Retina (tissue), 1 donor: Measurements from ENCODE around the gene SPA17.
A peak's percentile ranks its signal among the peaks of the same experiment; 100 is the strongest.

ENCODE experiments used
- DNase-seq: peaks from one replicate; pipeline ENCODE4 v3.0.0-alpha.2; 2016

Gene SPA17

DNA sequence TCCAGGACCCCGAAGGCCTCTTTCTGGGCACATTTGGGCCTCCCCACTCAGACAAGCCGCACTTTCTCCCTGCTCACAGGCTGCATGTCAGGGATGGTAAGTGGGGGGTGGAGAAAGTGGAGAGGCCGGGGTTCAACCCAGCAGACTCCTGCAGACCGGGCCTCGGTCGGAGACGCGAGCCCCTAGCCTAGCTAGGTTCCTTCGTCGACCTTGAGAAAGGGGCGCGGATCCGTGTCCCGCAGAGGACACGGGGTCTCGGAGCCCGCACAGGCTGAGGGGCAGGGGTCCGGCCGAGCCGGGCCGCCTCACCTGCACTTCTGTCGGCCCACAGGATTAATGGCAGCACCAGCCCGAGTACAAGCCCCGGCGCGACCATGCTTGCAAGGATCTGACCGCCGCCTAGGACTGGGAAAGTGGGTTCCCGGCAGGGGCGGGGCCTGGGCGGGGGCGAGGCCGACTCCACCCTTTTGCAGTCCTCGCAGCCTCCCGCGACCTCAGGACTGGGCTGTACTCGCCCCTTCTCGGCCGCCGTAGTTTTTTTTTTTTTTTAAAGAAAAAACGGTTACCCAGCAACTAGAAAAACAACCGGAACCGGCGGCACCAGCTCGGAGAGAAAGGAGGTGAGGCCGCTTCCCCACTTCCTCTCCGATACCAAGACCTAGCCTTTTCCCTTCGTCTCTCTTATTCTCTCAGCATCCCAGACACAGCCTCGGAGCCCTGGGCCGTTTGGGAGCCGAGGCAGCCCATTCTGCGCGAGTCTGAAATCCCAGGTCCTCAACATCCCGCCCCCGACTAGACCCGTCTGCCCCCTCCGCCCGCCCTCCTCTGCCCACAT, at the start of gene SPA17, which contains the start of gene SIAE:
Gene SPA17, plus strand, starts transcription at position 572 of the 835 bp plus-strand sequence. CDS start 1,361 bp downstream, outside the sequence.
Gene SIAE, minus strand, starts transcription at position 407 of the 835 bp plus-strand sequence. Its CDS starts 31 bp downstream, at position 376.
- peak; percentile 98 for DNase-seq

DNA sequence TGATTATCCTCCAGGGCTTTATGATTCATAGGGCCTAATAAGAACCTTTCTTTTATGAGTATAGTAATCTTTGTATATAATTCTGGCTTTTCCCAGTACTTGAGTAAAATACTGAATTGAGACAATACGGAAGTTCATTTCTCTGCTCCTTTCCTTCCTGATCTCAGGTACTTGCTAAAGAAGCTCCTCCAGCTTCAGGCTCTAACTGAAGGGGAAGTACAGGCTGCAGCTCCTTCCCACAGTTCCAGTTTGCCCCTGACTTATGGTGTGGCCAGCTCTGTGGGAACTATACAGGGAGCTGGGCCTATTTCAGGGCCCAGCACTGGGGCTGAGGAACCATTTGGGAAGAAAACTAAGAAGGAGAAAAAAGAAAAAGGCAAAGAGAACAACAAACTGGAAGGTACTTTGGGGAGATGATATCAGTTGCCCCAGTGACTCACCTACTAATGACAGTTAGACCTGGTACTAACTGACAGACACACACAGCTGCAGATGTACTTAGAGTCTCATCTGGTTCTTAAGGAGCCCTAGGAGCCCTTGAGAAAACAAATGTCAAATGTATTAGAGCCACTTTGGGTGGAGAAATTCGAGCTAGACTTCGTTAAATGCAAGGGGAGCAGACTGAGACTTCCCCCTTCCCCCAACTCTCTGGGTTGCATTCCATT, 48.1 kb upstream of the SPA17 start:
- no peak for DNase-seq

DNA sequence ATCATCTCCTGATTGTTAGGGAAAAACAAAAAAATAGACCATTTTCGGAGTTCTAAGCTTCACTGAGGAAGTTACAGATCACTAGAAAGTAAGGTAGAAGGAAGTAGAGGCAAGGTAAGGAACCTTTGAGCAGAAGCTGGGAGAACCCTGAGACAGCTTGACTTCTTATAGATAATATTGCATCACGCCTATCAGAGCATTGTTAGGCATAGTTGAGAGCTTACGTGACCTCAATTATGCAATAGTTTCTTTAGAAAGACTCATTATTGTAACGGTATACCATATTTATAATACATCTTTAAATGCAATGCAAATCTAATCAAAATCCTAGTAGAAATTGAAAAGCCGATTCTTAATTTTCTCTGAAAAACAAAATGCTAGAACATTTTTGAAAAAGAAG, 46.2 kb upstream of the SPA17 start:
- no peak for DNase-seq

DNA sequence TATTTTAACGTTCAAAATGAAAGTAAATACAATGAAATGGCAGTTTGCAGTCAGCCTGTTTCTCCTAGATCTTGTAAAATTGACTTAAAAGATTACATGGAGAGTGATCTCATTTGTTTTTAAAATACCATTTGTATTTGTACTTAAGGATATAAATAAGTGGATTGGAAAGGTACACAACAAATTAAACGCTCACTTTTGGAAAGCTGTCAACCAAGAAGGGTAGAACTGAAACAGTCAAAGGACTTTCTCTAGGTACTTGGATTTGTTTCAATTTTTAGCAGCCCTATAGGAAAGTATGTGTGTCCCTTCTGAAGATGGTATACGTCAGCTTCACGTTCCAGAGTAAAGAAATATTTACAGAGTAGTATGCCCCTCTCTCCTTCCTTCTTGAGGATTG, 43.7 kb upstream of the SPA17 start:
- DNase-seq: no peak

DNA sequence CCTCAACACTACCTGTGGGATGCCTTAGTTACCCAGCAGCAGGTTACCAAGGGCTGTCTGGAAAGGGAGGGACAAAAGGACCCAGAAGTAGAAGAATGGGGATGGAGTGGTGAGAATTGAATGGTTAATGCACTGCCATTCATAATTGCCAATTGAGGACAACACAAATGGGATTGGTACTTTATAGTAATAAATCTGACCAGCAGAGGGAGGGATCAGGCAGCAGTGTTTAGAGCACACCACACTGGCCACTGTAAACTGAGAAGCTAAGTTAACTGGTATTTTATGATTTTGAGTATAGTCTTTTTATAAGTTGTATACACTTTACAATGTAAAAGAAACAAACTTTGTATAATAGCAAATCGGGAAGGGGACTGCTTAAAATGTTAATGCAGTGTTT, 40.3 kb upstream of the SPA17 start:
- DNase-seq: no peak

DNA sequence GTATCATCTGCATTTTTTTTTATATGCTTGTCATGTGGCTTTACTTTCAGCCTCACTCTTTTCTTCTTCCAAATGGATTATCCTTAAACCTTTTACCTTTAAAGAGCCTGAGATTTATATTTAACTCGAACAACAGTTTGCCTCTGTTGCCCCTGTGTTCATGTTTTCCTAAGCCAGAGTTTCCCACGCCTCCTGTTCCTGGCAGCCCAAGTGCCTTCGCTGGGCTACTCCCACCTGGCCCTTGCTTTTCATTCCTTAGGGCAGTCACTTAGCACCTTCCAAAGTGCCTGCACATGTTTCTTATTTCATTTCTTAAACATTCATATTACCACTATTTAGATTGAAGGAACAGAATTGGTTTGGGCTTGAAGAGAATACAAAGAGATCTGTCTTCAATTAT, 37.8 kb upstream of the SPA17 start:
- no peak for DNase-seq

DNA sequence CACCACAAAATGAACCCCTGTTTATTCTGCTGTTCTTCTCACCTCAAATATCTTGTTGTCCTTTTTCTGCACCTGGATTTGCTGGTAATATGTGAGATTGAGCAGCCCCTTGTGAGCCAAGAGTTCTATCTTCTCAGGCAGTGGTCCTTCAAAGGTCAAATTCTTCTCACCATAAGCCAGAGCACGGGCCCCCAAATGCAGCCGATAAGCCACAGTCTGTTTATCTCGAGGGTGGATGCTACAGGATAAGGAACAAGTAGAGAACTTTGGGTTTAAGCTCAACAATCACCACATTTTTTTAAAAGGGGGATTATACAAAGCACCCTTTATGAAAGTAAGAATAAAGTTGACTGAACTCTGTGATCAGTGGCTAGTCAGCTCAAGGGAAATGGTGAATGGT, 35.2 kb upstream of the SPA17 start:
- DNase-seq: no peak

DNA sequence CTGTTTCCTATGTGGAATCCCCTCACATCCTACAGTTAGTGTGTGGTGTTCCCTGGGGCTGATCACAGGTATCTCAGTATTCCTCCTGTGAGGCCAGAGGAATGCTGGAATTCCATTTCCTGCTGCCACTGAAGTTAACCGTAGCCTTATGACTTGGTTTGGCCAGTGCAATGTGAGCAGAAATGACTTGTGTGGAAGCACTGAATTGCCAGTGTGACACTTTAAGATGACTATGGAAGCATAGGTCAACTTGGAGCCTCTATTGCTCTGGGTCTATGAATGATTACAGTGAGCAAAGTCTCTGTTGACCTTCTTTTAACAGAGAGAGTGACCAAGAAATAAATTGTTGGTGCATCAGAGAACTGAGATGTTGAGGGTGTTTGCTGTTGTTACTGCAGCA, 34.5 kb upstream of the SPA17 start:
- DNase-seq: no peak

DNA sequence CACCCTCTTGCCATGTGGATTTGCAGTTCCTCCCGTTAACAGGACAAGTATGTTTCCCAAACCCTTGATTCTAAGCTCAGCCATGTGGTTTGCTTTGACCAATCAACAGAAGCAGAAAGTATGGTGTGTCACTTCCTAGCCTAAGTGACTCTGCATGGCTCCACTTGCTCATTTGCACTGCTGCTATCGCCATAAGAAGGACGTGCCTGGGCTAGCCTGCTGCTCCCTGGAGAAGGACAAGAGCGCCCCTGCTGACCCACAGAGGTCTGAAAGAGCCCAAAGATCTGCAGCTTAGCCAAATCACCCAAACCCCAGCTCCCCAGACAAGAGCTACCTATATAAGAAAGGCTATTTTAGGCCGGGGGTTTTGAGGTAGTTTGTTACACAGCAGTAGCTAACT, 33.0 kb upstream of the SPA17 start:
- no peak for DNase-seq

DNA sequence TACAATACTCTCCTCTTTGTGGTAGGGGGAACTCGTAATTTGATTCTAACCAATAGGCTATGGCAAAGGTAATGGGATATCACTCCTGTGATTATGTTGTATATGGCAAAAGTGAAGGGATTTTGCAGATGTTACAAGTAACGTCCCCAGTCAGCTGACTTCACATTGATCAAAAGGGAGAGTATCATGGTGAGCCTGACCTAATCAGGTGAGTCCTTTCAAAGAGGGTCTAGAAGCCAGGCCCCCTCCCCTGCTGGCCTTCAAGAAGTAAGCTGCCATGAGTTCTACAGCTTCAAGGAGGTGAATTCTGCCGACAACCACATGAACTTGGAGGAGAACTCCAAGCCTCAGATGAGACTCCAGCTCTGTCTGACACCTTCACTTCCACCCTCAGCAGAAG, 31.1 kb upstream of the SPA17 start:
- no peak for DNase-seq

DNA sequence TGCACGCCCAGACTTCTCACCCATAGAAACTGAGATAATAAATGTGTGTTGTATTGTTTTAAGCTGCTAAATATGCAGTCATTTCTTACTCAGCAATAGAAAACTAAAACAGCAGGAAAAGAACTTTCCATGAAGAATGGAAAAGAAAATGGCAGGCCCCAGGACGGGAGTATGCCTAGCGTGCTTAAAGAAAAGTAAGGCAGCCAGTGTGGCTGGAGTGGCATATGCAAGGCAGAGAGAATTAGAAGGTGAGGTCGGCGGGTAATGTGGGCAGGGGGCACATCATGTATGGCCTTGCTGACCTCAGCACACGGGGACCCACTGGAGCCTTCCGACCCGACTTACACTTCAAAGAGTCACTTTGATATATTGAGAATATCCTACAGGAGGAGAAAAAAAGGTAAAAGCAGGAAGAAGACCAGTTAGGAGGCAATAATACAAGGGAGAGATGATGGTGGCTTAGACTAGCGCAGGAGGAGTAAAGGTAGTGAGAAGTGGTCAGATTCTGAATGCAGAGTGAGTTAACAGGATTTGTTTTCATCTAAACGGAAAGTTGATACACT, 30.6 kb upstream of the SPA17 start:
- no peak for DNase-seq

DNA sequence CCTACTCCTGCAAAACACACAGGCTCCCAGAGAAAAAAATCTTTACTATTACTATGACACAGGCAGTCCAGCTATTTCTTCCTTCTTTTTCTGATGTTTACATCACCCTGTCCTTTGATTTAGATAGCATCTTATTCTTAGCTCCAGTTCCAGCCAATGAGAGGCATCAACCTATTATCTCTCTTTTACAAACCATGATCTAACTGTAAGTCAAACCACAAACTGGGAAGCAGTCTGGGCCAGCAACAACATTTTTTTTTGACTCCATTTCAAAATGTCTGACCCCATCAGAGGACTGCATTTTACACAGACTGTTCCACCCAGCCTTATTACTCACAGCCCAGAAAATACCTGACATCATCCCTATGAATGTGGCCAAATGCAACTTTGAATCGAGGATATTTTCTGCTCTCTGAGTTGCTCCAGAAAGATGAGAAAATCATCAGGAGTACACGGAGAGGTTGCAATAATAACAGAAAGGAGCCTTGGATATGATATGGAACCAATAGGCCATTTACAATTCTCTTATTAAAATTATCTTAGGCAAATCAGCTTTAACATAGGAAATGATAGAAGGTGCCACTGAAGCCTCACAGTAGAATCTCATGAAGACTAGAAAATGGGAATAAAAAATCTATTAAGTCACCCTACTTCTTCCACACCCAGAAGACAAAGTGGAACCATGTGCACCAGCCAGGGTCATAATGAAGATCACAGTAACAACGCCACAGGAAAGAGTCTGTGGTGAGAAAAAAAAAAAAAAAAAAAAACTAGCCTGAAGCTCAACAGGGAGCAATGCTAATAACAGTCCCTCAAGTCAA, 29.9 kb upstream of the SPA17 start:
- no peak for DNase-seq

DNA sequence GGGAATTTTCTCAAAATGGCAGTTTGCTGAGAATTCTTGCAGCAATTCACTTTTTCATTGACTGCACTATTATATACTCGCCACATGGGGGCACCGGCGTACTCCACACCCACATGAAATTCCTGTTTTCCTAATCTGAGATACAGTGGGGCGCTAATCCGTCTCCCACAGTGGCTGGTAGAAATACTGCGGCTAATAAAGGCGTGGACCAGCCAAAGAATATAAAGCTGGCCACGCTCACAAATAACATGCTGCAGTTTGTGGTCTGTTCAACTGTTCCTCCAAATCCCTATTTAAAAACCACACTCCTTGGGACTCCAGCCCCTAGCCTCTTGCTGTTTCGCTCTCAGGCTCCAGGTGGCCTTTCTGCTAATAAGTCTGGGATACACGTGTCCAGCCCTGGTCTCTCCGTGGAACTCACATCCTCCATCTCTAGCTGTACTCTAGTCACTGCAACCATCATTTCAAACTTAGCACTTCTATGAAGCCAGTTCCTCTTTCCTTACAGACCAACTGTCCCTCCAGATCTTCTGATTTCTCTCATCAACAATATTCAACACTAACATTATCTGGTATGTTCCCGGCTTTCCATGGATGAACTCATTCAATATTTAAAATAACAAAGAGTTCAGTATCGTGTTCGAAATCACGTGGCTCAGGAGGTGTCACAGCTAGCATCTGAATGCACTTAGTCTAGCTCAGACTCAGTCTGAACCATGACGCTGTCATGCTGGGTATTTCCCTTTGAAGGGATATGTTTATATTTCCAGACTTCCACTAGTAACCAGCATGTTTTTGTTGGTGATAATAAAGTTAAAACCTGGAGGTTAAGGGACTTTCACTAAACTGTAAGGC, 29.1 kb upstream of the SPA17 start:
- DNase-seq: peak; percentile 80

DNA sequence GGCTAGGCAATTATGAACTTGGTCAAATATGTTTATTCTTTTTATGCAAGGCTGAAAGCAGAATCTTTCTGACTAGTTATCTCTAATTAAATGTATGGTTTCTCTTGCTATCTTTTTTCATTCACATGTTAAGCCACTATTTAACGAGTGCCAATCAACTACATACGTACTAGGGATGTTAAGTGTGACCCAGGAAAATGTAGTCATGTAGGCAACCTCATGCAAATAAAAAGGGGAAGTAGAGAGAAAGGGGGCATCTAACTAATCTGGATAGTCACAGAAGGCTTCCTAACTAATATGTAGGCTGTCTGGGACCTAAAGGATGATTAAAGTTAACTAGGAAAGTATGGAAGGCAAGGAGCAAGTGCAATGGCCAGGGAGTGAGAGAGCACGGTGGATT, 27.6 kb upstream of the SPA17 start:
- DNase-seq: no peak

DNA sequence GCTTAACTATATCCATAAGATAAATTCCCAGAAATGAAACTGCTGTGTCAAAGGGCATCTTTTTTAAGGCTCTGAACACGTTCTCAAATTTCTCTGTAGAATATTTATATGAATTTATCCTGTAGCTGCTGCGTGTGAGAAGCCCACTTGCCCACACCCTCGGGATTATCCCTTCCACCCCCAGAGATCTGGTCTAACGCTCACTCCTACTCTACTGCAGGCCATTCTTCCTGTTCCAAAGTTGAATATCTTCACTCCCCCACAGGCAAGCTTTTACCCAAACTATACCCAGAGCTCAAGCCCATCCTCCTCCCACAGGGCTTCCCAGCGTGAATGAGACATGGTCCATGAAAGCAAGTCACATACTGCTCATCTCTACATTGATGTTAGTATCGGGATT, 25.1 kb upstream of the SPA17 start:
- no peak for DNase-seq

DNA sequence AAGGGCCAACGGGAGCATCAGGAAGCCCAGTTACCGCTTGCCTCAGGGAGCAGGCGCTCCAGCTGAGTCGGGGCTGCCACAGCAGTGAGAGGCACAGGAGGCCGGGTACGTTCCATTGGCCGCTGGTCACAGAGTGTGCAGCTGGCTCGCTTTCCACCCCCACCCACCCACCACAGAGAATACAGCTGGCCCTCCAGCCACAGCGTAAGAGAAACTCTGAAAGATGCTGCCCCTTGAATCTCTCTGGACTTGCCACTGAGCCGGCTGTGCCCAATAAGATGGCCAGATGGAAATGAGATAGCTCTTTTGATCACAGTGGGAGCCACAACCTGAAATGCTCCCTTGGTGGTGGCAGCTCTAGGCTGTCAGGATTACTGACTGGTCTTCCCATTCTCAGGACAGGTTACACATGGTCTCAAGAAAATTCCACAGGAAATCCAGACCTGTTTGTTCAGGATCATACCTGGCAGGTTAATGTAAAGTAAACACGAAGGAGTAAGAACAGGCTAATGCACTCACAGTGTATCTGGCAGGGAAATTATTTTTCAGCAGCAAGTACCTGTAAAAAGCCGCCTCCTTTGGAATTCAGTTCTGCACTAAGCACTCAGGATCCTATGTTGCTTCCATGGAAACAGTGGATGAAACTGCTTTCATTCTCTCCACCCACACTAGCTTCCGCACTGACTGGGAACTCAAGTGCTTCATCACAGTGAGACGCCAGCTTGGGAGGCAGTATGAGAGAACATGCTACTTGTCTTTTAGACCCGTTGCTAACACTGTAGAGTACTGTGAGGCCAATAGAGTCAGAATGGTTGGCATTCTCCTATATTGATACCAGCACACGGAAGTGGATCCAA, 16.7 kb upstream of the SPA17 start:
- DNase-seq: peak; percentile 69

DNA sequence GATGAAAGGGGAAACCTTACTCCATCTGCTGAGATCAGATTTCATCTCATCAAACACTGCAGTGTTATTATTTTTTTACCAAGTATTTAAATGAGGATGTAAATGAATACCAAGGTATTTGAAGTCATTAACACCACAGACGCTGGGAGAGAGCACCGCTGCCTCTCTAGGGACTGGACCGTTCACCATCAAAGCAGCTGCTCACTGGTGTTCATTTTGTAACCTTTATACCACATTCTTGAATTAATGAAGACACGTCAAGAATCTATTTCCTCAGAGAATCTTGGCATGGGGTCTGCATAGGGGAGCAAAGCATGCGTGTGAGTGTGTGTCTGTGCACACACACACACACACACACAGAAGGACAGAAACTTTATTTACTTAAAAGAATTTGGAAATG, 15.8 kb upstream of the SPA17 start:
- no peak for DNase-seq

DNA sequence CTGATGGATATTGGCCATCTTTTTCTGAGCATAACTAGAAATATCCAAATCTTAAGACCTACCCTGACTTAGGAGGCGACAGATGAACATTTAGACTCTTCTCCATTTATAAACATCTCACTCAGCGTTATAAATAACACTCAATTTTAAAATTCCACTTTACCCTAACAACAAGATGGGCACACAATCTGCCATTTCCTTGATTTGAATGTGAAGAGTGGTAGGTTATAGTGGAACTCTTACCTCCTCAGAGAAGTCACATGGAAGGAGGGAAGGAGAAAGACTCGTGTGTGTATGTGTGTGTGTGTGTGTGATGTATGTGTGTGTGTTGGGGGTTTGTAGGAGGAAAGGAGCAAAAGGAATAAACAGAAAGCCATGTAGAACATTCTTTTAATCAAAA, 15.2 kb upstream of the SPA17 start:
- DNase-seq: no peak

DNA sequence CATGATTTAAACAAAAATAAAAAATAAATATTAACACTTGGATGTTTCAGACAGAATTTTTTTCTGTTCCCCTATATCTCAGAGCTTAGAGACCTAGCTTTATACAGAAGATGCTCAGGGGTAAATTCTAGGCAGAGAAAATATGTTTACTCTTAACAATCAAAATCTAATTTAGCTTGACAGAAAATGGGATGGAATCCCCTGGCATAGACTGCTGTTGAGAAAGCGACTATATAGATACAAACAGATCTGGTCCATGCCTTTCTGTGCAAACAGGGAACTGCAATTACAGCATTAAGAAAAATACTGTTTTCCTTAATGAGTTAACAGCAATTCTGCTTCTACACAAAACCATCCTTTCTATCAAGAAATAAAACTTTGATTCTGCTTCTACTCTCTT, 14.7 kb upstream of the SPA17 start:
- DNase-seq: no peak

DNA sequence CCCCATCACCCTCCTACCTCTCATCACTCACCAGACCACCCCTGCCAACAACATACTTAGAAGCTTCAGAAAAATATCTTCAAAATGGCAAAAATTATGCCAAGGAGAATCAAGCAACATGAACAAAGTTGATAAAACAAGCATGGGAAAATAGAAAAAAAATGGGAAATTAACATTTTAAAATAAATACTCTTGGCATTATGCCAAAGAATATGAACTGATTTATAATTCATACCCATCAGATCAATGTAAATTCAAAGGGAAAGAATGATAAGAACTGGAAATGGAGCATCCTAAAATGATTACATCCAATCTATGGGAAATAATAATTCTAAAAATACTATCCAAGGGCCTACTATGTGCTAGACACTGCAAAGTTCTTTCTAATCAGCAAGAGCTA, 12.2 kb upstream of the SPA17 start:
- DNase-seq: no peak

DNA sequence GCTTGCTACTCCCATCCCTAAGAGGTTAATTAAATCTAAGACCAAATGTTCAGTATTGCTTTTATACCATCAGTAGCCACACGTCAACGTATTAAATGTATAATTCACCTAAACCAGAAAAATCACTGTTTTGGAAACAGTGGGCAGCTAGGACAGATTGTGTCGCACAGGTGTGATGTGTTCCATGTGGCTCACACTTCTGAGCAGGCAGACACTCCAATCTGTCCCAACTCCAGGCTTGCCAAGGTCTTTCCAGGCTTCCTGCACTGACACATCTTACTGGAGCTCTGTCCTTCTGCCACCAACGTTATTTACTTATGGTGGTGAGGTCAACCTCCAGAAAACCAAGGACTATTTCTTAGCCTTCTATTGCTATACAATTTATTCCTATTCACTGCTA, 11.6 kb upstream of the SPA17 start:
- no peak for DNase-seq
